HEK293T (cell line): Measurements from ENCODE around the gene ASB12.
A peak's percentile ranks its signal among the peaks of the same experiment; 100 is the strongest.
"Not testable (repeated sequence)": the region's sequence is repeated elsewhere in the genome, so short reads cannot be mapped to it uniquely, and the experiment has no call there.

ENCODE experiments used
- CTCF ChIA-PET: fragments of 350-600 bp; formaldehyde crosslinking; extraction: SDS; loops from one replicate; lab custom pipeline; 2021; ENCODE audit warnings: antibody characterized with exemption, inconsistent platforms; lab: Yijun Ruan, JAX
- POLR2A ChIA-PET: fragments of 350-600 bp; formaldehyde crosslinking; extraction: SDS; loops from one replicate; lab custom pipeline; 2020; ENCODE audit warnings: antibody characterized with exemption, inconsistent platforms; lab: Yijun Ruan, JAX
- DNase-seq: peaks from one replicate; pipeline ENCODE4 v3.0.0; 2012; ENCODE audit warnings: mixed read lengths; ENCODE audit errors: extremely low spot score
- ARNT ChIP-seq: fragments of 450-650 bp; IDR thresholded peaks from 2 replicates; pipeline ENCODE4 v1.6.1; 2017; ENCODE audit warnings: mild to moderate bottlenecking
- BHLHE40 ChIP-seq: fragments of 450-650 bp; IDR thresholded peaks from 2 replicates; pipeline ENCODE4 v1.6.1; 2016; ENCODE audit warnings: mild to moderate bottlenecking, moderate library complexity, borderline replicate concordance
- CTBP1 ChIP-seq: fragments of 450-650 bp; IDR thresholded peaks from 2 replicates; pipeline ENCODE4 v1.6.1; 2016; ENCODE audit warnings: borderline replicate concordance
- ELF4 ChIP-seq: fragments of 450-650 bp; IDR thresholded peaks from 2 replicates; pipeline ENCODE4 v1.6.1; 2017; ENCODE audit warnings: antibody characterized with exemption
- FOXA1 ChIP-seq: fragments of 450-650 bp; IDR thresholded peaks from 2 replicates; pipeline ENCODE4 v1.6.1; 2016; ENCODE audit warnings: mild to moderate bottlenecking
- FOXK2 ChIP-seq: fragments of 450-650 bp; IDR thresholded peaks from 2 replicates; pipeline ENCODE4 v1.6.1; 2016; ENCODE audit warnings: mild to moderate bottlenecking
- FOXM1 ChIP-seq: fragments of 450-650 bp; IDR thresholded peaks from 2 replicates; pipeline ENCODE4 v1.6.1; 2017; ENCODE audit warnings: mild to moderate bottlenecking, borderline replicate concordance
- HDGF ChIP-seq: fragments of 450-650 bp; IDR thresholded peaks from 2 replicates; pipeline ENCODE4 v1.6.1; 2017; ENCODE audit warnings: antibody characterized with exemption, borderline replicate concordance
- L3MBTL2 ChIP-seq: fragments of 450-650 bp; conservative IDR thresholded peaks from 2 replicates; pipeline ENCODE4 v1.6.1; 2016; ENCODE audit warnings: mild to moderate bottlenecking
- LEF1 ChIP-seq: fragments of 450-650 bp; IDR thresholded peaks from 2 replicates; pipeline ENCODE4 v1.6.1; 2017; ENCODE audit warnings: mild to moderate bottlenecking, borderline replicate concordance
- NFRKB ChIP-seq: fragments of 450-650 bp; IDR thresholded peaks from 2 replicates; pipeline ENCODE4 v1.6.1; 2016; ENCODE audit warnings: mild to moderate bottlenecking, moderate library complexity
- PKNOX1 ChIP-seq: fragments of 450-650 bp; IDR thresholded peaks from 2 replicates; pipeline ENCODE4 v1.6.1; 2016
- SP1 ChIP-seq: fragments of 450-650 bp; IDR thresholded peaks from 2 replicates; pipeline ENCODE4 v1.6.1; 2017
- SUZ12 ChIP-seq: fragments of 450-650 bp; IDR thresholded peaks from 2 replicates; pipeline ENCODE4 v1.6.1; 2016; ENCODE audit warnings: mild to moderate bottlenecking
- TARDBP ChIP-seq: fragments of 450-650 bp; IDR thresholded peaks from 2 replicates; pipeline ENCODE4 v1.6.1; 2016
- ZNF384 ChIP-seq: fragments of 450-650 bp; IDR thresholded peaks from 2 replicates; pipeline ENCODE4 v1.6.1; 2016

Gene ASB12

GRCh38 chrX:64230123-64230970 lies at the start of gene ASB12:
TSS of gene ASB12 (minus strand) at chrX:64230607. CDS start at chrX:64225650, 4,957 bp downstream.
- CTCF ChIA-PET, result no interaction called here
- TF ChIP-seq ARNT (no peak), ZNF384 (peak; percentile 8; the same call in 1 of the 2 replicates)
- no peak for DNase-seq
- POLR2A ChIA-PET, result no interaction called here

GRCh38 chrX:64265265-64265664 lies 34.9 kb upstream of the ASB12 start:
- CTCF ChIA-PET, result no interaction called here
- POLR2A ChIA-PET, result no interaction called here
- DNase-seq, result no peak
- TF ChIP-seq LEF1 (no peak), BHLHE40 (no peak)

GRCh38 chrX:64229154-64229553 lies 1.3 kb downstream of the ASB12 start:
- no peak for DNase-seq
- ChIA-PET CTCF (no interaction called here), POLR2A (no interaction called here)
- TF ChIP-seq LEF1, result no peak
- no peak for TF ChIP-seq HDGF
- no peak for TF ChIP-seq SP1
- no peak for TF ChIP-seq NFRKB
- TF ChIP-seq FOXA1, result no peak
- TF ChIP-seq ELF4, result no peak

GRCh38 chrX:64218023-64218422 lies 12.4 kb downstream of the ASB12 start:
- TF ChIP-seq PKNOX1 (no peak), BHLHE40 (no peak), HDGF (no peak), ARNT (no peak), LEF1 (no peak), ZNF384 (no peak), NFRKB (no peak), CTBP1 (no peak), L3MBTL2 (no peak), FOXA1 (no peak), FOXM1 (no peak), ELF4 (no peak), SP1 (no peak), TARDBP (no peak), SUZ12 (no peak), FOXK2 (no peak)
- ChIA-PET POLR2A (no interaction called here), CTCF (no interaction called here)
- no peak for DNase-seq

- POLR2A ChIA-PET, CTCF ChIA-PET, DNase-seq: not testable (repeated sequence)
Measured at GRCh38 chrX:64213989-64214388, 16.4 kb downstream of the ASB12 start.

GRCh38 chrX:64206556-64207162 lies 23.7 kb downstream of the ASB12 start:
- CTCF ChIA-PET, result interaction anchor here (0.8 kb wide), 1 partner anchor 8 kb away, joined by 3 read pairs; no protein-coding TSS in a partner anchor
- POLR2A ChIA-PET, result interaction anchor here (0.7 kb wide), 1 partner anchor 10 kb away, joined by 3 read pairs; no protein-coding TSS in a partner anchor
- DNase-seq, result no peak
- TF ChIP-seq NFRKB (no peak), HDGF (no peak), FOXA1 (no peak), ZNF384 (no peak), L3MBTL2 (no peak), CTBP1 (no peak), SUZ12 (no peak), SP1 (no peak), ELF4 (no peak), TARDBP (no peak), FOXK2 (no peak), ARNT (no peak), BHLHE40 (no peak), FOXM1 (no peak), PKNOX1 (no peak), LEF1 (no peak)

- DNase-seq, result peak; percentile 81
- TF ChIP-seq NFRKB, result no peak
- TF ChIP-seq HDGF, result no peak
- TF ChIP-seq ELF4, result no peak
- TF ChIP-seq L3MBTL2, result peak; percentile 40; the same call in 1 of the 2 replicates
- peak; percentile 99 for TF ChIP-seq PKNOX1
- no peak for TF ChIP-seq SUZ12
- CTCF ChIA-PET, result no interaction called here
- POLR2A ChIA-PET, result interaction anchor here (1.0 to 1.1 kb wide), 3 partner anchors 9 to 17 kb away, joined by 3 read pairs; no protein-coding TSS in a partner anchor
Measured at GRCh38 chrX:64205735-64206501, 24.5 kb downstream of the ASB12 start.
